GM19043 (cell line): ENCODE measurements around the gene RNF213.

Experiments
- ATAC-seq: cut with Tn5 transposase; IDR thresholded peaks from one replicate; pipeline ENCODE4 v1.9.1; 2021; ENCODE audit warnings: low read depth; ENCODE audit not compliant: unreplicated experiment

RNF213 gene

DNA sequence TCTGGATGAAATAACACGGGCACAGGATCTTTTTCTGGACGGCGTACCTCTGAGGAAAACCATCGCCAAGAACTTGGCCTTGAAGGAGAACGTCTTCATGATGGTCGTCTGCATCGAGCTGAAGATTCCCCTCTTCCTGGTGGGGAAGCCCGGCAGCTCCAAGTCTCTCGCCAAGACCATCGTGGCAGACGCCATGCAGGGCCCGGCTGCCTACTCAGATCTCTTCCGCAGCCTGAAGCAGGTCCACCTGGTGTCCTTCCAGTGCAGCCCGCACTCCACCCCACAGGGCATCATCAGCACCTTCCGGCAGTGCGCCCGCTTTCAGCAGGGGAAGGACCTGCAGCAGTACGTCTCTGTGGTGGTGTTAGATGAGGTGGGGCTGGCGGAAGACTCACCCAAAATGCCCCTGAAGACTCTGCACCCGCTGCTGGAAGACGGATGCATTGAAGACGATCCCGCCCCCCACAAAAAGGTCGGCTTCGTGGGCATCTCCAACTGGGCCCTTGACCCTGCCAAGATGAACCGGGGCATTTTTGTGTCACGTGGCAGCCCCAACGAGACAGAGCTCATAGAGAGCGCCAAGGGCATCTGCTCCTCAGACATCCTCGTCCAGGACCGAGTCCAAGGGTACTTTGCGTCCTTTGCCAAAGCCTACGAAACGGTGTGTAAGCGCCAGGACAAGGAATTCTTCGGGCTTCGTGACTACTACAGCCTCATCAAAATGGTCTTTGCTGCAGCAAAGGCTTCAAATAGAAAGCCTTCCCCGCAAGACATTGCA is 86.0 kb downstream of the RNF213 start:
- no peak for ATAC-seq

DNA sequence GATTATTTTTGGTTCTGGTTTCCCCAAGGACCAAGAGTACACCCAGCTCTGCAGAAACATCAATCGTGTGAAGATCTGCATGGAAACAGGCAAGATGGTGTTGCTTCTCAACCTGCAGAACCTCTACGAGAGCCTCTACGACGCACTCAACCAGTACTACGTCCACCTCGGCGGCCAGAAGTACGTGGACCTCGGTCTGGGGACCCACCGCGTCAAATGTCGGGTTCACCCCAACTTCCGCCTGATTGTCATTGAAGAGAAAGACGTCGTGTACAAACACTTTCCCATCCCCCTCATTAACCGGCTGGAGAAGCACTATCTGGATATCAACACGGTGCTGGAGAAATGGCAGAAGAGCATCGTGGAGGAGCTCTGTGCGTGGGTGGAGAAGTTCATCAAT is 86.9 kb downstream of the RNF213 start:
- ATAC-seq: no peak

DNA sequence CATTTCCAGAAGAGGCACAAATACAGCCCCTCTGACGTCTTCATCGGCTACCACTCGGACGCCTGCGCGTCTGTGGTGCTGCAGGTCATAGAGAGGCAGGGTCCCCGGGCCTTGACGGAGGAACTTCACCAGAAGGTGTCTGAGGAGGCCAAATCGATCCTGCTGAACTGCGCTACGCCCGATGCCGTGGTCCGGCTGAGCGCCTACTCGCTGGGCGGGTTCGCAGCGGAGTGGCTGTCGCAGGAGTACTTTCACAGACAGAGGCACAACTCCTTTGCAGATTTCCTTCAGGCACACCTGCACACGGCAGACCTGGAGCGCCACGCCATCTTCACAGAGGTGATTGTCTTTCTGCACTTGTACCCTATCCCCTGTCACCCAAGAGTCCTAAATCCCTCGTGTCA is 87.3 kb downstream of the RNF213 start:
- no peak for ATAC-seq

DNA sequence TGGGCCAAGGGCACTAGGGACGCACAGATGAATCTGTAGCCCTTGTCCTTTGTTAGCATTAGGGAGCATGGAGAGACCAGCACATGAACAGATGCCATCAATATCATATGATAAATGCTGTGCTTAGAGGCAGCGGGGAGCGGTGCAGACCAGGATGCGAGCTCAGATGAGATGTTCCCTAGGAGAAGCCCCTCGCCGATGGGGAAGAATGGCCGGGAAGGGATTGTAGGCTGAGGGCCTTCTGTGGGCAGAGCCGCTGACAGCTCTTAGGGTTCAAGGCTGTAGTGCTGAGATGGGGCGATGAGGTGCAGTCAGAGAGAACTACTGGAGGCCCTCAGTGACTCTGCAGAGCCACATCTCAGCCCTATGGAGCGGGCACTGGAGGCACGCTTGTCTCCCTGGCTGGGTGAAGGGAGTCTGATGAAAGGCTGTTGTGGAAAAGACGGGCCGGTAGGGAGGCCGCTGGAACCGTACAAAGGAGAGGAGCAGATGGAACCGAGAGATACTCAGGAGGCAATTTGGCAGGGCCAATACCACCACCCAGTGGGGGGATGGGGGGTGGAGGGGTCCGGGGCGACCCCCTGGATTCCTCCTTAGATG is 88.0 kb downstream of the RNF213 start:
- no peak for ATAC-seq

DNA sequence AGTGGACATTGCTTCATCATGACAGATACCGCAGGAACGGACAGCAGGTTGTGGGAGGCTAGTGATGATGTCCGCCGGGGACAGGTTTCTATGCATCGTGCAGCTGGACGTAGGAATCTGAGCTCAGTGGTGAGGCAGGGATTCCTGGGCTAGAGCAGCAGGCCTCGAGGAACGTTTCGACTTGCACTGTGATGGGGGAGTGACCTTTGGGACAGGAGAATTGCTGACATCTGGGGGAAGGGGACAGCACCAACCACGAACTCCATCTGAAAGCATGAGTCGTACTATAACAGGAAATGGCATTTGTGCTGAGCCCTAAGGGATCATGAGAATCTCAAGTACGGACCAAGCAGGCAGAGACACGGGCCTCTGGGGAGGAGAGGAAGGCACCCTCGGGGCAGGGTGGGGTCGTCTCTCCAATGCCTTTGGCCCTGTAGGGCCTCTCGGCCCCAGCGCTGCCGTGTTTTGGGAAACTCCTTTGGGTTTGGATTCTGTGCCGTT is 88.5 kb downstream of the RNF213 start:
- ATAC-seq: no peak

DNA sequence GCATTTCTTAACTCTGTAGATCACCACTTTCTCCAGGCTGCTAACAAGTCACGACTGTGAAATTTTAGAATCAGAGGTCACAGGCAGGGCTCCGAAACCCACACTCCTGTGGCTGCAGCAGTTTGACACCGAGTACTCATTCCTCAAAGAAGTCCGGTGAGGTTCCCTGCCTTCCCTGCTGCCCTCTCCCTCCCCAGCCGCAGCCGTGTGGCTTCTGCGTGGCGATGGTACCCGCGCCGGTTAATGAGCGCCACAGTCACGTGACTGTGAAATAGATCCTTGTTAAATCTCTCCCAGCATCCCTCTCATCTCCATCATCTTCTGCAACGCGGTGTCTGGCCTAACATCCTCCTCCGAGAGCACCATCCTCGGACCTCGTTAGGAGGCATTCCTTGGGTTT is 89.1 kb downstream of the RNF213 start:
- ATAC-seq: no peak

DNA sequence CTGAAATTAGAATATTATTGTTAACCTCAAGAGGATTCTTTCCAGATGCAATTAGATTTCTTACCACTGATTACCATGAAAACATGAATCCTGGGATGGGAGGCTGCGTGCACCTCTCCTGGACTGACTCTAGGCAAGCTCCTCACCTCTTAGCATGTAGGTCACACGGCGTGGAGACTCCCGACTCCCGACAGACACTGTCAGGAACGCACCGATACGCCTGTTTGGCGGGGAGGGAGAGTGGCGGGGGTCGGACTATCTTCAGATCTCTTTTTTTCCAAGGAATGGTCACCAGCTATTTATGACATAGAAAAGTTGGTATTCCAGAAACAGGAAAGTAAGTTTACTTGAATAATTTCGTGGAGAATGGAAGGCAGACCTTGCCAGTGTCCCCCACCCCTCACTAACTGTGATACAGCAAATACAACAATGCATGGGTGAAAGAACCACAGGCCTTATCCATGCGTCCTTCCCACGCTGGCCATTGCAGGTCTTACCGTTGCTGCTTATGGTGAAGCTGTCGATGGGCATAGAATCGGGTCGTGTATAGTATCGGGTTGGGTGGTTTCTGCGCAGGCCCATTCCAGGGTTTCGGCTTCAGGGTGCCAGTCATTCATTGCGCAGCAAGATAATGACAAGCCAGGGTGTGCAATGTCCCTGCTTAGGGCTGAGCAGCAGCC is 91.7 kb downstream of the RNF213 start:
- no peak for ATAC-seq

DNA sequence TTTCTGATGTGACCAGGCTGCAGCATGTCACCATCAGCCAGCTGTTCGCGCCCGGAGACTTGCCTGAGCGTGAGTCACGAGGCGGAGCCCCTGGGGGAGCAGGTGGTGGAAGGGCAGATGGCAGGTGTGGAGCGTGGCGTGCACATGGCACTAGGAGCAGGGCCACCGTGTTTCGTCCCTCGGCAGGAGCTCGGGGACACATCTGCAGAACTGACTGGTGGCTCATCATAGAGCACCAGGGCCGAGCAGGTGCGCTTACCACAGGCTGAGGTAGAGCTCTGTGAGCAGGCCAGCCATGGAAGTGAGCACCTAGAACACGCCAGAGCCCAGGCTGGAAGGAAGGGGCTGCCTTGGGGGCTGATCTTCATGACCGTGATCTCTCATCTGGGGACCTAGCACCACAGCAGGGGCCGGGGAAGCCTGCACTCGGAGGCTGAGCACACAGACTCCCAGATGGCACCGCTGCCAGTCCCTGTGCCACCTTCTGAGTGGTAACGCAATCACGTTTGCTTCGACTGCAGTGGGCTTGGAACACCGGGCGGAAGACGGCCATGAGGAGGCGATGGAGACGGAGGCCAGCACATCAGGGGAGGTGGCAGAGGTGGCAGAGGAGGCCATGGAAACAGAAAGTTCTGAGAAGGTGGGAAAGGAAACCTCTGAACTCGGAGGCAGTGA is 92.5 kb downstream of the RNF213 start:
- ATAC-seq: no peak

DNA sequence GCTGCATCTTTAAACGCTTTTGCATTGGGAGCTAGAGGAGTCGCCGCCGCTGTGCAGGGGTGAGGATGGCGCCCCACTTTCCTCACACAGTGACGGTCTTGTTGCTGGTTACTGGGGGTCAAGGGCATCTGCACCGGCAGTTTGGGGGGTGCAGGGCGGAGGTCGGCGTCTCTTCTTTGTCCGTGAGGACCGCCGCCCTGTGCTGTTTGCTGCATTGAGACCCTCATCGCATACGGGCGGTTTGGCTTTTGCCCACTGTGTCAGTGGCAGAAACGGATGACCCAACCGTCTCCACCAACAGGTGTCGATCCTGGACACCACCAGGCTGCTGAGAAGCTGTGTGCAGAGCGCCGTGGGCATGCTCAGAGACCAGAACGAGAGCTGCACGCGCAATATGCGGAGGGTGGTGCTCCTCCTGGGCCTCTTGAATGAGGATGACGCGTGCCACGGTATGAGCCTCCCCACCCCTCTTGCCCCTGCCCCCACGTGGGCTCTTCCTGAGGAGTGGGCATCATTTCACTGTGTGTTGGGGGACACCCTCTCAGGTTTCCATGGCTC is 93.1 kb downstream of the RNF213 start:
- no peak for ATAC-seq

DNA sequence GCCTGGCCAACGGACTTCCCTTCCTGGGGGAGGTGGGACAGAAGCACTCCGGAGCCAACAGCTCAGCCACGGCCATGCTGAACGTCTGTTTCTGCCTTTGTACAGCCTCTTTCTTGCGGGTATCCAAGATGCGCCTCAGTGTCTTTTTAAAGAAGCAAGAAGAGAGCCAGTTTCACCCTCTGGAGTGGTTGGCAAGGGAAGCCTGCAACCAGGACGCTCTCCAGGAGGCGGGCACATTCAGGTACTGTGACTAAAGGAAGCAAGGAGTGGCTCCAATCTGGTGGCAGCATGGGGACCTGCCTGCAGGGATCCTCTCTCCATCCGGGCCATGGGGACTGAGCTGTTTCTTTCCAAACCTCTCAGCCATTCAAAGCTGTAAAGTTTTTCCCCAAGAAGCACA is 93.7 kb downstream of the RNF213 start:
- no peak for ATAC-seq

DNA sequence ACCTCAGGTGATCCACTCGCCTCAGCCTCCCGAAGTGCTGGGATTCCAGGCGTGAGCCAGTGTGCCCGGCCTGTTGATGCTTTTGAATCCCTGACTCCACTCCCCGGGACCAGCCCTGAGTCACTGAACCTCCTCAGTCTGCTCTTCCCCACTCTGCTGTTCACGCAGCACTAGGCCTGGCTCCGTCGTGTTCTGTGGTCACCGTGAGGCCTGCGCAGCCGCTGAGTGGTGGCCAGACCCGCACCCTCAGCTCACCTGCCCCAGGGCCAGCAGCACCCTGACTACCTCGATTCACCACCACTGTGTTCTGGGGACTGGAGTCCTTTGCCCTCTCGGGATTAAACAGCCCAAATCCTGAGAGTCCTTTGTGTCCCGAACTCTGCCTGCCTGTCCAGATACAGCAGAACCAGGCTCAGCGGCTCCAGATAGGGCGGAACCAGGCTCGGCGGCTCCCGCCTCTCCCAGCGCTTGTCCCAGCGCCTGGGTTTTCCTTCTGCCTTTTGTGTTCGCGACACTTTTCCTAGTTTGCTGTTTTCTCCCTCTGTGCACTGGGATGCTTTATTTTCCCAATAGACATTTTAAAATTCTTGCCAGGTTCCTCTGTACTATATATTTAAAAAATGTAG is 95.7 kb downstream of the RNF213 start:
- ATAC-seq: no peak

DNA sequence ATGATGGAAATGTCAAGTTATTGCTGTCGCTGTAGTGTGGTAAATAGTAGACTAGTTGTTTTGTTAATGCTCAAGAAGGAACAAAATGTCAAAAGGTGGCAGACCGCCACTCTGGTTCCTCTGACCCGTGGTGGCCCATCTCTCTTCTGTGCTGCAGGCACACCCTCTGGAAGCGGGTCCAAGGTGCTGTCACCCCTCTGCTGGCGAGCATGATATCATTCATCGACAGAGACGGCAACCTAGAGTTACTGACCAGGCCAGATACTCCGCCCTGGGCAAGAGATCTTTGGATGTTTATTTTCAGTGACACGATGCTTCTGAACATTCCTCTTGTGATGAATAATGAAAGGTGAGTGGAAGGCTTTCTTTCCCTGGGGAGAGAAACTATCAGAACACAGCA is 97.5 kb downstream of the RNF213 start:
- no peak for ATAC-seq

DNA sequence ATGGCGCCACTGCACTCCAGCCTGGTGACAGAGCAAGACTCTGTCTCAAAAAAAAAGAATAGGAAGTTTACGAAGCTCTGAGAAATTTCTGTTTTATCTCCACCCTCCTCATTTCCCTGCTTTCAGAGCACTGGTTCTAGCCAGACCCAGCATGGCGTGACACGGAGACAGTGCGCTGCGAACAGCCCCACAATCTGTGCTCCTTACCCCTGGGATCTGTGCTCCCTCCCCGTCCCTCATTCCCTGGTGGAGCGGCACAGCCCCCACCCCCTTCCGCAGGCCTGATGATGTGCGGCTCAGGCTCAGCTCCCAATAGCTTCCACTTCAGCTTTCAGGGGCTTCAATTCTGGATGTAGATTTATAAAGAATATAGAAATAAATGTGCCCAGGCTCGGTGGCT is 98.2 kb downstream of the RNF213 start:
- no peak for ATAC-seq

DNA sequence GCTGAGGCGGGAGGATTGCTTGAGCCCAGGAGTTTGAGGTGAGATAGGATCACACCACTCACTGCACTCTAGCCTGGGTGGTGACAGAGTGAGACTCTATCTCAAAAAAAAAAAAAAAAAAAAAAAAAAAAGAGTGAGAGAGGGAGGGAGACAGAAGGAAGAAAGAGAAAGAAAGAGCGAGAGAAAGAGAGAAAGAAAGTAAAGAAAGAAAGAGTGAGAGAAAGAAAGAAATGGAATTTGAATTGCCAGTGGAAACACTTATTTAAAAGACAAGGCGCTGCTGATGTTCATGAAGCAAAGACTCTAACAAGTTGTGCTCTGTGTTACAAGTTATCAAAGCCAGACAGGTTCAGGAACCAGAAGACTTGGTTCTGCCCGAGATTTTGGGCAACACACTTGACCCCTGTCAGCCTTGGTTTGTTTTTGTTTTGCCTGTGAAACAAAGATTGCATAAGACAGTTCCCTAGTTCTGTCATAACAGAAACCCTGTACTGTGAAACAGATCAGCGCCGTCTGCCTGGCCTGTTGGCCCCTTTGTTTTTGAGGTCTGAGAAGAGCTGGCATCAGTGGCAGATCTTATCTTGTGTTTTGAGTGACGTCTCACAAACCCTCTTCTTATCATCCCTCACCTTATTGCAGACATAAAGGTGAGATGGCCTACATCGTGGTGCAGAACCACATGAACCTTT is 98.9 kb downstream of the RNF213 start:
- ATAC-seq: no peak

DNA sequence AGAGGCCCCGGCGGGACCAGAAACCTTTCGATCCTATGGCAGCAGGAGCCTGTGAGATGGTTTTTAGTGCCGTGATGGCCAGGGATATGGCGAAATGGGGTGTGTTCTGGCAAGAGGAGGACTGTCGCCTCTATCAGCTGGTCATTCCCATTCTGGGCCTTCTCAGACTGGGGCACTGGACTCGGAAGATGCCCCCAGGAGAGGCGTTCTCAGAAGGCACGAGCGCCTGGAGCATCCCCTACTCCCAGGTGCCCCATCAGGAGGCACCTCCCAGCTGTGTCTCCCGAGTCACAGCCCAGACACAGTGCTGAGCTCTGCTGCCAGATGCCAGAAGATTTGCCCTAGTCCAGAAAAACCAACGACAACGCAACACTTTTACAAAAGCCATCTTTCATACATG is 99.7 kb downstream of the RNF213 start:
- no peak for ATAC-seq

DNA sequence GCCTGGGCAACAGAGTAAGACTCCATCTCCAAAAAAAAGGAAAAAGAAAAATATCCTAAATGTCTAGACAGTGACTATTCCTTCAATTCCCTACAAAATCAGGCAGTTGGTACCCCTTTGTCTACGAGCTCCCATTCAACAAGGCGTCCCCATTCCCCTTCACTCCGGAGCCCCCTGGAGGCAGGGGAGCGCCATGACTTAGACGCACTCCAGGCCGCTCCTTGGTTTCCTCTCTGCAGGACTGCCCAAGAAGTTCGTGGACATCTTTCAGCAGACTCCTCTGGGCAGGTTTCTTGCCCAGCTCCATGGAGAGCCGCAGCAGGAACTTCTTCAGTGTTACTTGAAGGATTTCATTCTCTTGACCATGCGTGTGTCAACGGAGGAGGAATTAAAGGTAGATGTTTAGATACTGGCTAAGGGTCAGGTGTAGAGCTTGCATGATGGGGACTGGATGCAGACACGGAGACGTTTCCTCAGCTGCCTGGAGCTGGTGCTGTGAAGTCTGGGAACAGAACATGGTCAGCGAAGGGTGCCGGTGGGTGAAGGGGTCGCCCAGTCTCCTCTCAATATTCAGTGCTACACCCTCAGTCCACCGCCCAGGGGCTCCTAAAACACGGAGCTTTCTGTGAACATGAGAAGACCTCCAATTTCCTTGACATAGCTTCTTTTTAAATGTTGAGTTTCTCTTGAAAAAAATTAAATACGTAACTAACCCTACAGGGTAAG is 101.0 kb downstream of the RNF213 start:
- no peak for ATAC-seq

DNA sequence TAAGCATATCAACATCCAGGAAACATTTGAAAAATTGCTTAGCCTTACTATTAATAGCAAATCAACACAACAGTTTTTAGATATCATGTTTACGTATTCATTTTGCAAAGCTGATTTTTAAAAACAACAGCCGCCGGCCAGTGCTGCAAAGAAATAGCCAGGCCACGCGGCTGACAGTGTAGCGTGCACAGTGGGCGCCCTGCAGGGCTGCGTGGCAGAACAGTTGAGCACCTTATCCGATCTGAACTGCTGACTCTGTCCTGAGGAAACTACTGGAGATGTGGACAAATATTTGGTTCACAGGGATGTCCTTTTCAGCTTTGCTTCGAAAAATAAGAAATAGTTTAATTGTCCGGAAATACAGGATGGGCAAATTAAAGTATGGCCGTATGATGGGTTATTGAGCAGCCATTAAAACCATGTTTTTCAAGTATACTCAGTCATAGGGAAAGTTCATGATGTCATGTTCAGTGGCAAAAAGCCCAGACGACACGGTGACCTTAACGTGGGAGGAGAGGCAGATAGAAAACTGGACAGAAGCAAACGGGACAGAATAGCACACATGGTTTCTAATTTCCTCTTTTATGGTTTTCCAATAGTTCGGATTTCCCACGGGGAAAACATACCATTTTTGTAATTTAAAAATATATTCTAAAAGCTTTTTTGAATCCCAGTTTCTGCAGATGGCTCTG is 101.9 kb downstream of the RNF213 start:
- no peak for ATAC-seq

DNA sequence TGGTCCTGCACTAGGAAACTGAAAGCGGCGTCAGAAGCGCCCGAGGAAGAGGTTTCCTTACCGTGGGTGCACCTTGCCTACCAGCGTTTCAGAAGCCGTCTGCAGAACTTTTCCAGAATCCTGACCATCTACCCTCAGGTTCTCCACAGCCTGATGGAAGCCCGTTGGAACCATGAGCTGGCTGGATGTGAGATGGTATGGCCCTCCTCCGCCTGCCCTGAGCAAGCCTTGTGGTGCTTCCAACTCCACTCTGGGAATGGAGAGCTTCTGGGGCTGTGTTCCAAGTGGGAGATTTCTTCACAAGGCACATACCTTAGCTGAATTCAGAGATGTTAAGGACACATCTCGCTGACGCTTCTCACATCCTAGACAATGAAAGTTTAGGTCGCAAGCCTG is 102.5 kb downstream of the RNF213 start:
- ATAC-seq: no peak
